Skeletal muscle cell (primary cell): ENCODE measurements around the gene SLC2A10.

Source experiments
- DNase-seq: peaks from one replicate; pipeline ENCODE4 v3.0.0-alpha.2; 2010; ENCODE audit warnings: low read depth
- H3K4me3 ChIP-seq: 2 replicates; pipeline ENCODE4 v1.5.1; 2011; ENCODE audit warnings: low read depth, mild to moderate bottlenecking, control low read depth, low read length, moderate library complexity

SLC2A10 gene

GRCh38 chr20:46681032-46681854 is 28.2 kb upstream of the SLC2A10 start:
- H3K4me3 ChIP-seq = no peak overlapping the region
- no peak for DNase-seq

- DNase-seq = no peak
- no peak overlapping the region for H3K4me3 ChIP-seq
These were observed 27.2 kb upstream of the SLC2A10 start for GRCh38 chr20:46682063-46682821.

- no peak for DNase-seq
- peak overlapping the region; percentile 55 for H3K4me3 ChIP-seq
These were observed 26.3 kb upstream of the SLC2A10 start for GRCh38 chr20:46683011-46683667.

DNA sequence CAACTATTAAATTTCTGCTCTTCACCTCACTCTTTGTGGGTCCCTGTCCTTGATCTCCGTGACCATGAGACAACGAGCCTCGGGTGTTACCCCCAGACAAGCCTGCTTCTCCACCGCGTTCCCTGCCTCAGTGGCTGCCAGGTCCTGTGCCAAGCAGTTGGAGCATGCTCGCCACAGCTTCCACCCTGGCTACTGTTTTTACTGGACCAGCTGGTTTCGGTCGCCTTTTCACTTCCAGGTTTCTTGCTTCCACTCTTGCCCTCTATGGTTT is 25.8 kb upstream of the SLC2A10 start:
- no peak for DNase-seq
- H3K4me3 ChIP-seq = peak overlapping the region; percentile 55

- DNase-seq = peak; percentile 51
These were observed 25.3 kb upstream of the SLC2A10 start for GRCh38 chr20:46683939-46684750.

GRCh38 chr20:46688151-46689081 is 21.0 kb upstream of the SLC2A10 start:
- peak overlapping the region; percentile 86 for H3K4me3 ChIP-seq
- DNase-seq = no peak

More at GRCh38 chr20:46683939-46684750, 25.3 kb upstream of the SLC2A10 start:
- peak overlapping the region; percentile 55 for H3K4me3 ChIP-seq

- peak; percentile 100 for DNase-seq
- H3K4me3 ChIP-seq = peak within 1 kb of the TSS; percentile 86
These were observed 20.2 kb upstream of the SLC2A10 start, which contains the start of gene TP53RK for GRCh38 chr20:46689082-46689753. Gene TP53RK (minus strand): TSS chr20:46689444. CDS start chr20:46689414, 30 bp downstream.

DNA sequence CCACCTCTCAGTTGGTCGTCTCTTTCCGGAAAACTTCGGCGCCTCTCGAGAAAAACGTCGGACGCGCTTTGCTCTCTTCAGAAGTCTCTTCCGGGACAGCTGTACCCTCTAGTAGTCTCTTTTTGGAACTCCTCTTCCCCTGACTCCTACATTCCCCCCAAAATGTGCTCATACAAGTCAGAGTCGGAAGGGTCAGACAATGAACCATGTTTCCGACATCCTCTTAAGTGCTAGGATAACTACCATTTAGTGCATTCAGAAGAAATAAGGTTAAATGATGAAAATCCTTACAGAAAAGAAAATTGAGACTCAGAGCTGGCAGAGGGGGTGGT is 19.7 kb upstream of the SLC2A10 start:
- no peak for DNase-seq
- peak overlapping the region; percentile 86 for H3K4me3 ChIP-seq

DNA sequence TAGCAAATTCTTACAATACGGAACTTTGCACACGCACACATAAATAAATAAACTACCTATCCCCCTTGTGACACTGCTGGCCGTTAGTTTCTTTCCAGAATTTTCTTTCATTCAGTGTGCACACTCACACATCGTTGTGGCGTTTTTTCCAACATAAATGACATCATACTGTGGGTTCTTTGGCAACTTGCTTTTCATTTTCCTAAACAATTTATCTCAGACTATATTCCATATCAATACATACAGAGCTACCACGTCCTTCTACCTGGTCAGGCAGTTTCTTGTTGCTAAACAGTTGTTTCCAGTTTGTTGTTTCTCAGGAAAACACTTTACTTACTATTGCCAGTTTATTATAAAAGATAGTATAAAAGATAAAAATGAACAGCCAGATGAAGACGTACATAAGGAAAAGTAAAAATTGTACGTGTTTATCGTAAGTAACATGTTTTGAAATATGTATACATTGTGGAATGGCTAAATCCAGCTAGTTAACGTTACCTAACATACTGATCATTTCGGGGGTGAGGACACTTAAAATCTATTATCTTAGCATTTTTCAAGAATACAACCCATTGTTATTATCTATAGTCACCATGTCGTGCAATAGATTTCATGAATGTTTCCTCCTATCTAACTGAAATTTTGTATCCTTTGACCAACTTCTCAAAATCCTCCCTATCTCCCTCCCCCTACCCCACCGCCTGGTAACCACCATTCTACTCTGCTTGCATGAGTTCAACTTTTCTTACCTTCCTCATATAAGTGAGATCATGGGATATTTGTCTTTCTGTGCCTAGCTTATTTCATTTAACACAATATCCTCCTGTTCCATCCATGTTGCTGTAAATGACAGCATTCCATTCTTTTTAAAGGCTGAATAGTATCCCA is 19.0 kb upstream of the SLC2A10 start:
- H3K4me3 ChIP-seq = peak overlapping the region; percentile 86
- DNase-seq = no peak

- no peak overlapping the region for H3K4me3 ChIP-seq
- DNase-seq = no peak
These were observed 18.3 kb upstream of the SLC2A10 start for GRCh38 chr20:46691196-46691595.

DNA sequence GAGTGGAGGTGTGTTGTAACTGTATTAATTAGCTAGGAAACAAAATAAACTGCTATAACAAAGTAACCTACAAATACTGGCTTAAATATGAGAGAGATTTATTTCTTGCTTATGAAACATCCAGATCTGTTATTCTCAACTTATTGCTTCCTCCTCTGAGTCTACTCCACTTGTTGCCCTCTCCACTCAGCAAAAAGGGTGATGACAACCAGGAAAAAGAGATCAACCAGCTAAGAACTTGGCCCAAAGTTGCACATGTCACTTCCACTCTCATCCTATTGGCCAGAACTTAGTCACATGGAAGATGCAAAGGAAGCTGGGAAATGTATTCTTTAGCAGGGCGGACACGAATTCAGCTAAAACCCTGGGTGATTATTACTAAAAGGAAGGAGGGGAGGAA is 15.0 kb upstream of the SLC2A10 start:
- DNase-seq = no peak
- no peak overlapping the region for H3K4me3 ChIP-seq

- no peak for DNase-seq
- no peak overlapping the region for H3K4me3 ChIP-seq
These were observed 13.6 kb upstream of the SLC2A10 start for GRCh38 chr20:46695892-46696291.

DNA sequence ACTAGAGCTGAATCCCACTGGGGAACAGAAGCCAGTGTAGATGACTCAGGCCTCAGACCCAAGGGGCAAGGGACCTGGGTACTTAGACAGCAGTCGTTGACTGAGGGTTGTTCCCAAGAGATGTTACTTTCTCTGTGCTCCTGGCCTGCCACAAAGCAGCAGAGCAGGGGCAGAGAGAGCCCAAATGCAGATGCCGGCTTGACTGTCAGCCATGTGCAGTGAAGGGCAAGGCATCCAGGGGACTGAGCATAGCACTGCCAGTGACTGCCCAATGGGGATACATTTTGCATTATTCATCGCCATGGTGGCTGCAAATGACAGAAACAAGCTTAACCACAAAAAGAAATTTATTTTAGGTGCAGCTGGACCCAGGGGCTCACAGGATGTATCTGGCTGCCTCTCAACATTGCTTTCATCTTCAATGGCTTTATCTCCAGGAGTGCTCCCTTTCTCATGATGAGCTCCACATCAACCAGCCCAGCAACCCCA is 12.6 kb upstream of the SLC2A10 start:
- no peak for DNase-seq
- no peak overlapping the region for H3K4me3 ChIP-seq

- no peak for DNase-seq
- no peak overlapping the region for H3K4me3 ChIP-seq
These were observed 10.7 kb upstream of the SLC2A10 start for GRCh38 chr20:46698788-46699187.

DNA sequence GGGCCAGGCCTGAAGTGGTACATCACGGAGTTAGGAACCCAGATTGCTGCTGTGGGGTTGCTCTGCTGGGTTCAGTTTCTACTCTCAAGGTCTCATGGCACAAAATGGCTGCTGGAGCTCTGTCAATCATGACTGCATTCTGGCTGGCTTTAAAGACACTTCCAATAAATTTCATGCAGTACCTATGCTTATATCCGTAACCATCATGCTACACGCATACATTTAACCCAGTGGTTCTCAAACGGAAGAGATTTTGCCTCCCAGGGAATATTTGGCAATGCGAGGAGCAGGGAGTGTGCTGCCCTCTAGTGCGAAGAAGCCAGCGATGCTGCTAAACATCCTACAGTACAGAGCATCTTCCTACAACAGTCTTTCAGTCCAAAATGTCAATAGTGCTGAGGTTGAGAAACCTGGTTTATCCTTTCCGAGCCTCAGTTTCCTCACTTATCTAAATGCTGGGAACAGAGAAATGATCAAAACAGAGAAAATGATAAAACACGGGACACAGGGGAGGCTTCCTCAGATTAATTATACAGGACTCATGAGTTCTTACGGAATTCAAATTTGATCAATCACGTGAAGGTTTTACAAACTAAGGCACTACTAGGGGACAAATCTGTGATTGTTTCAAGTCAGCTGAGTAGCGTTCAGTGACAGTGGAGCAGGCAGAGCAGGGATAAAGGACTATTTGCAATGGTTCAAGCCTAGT is 9.6 kb upstream of the SLC2A10 start:
- DNase-seq = no peak
- H3K4me3 ChIP-seq = no peak overlapping the region

- H3K4me3 ChIP-seq = no peak overlapping the region
- DNase-seq = no peak
These were observed 9.0 kb upstream of the SLC2A10 start for GRCh38 chr20:46700481-46700880.
